HG02938 (cell line): ENCODE measurements around the gene PDZD2.
"Not testable (repeated sequence)": the region's sequence is repeated elsewhere in the genome, so short reads cannot be mapped to it uniquely, and the experiment has no call there.

Experiments
- ATAC-seq: cut with Tn5 transposase; IDR thresholded peaks from one replicate; pipeline ENCODE4 v1.9.1; 2021; ENCODE audit warnings: mild to moderate bottlenecking, moderate library complexity; ENCODE audit not compliant: unreplicated experiment

PDZD2 gene

GRCh38 chr5:31995006-31995405 lies 356.1 kb downstream of the PDZD2 start:
- peak; percentile 74 for ATAC-seq

- no peak for ATAC-seq
Measured at GRCh38 chr5:31995714-31996113, 356.8 kb downstream of the PDZD2 start.

- ATAC-seq: no peak
Measured at GRCh38 chr5:31996909-31997308, 358.0 kb downstream of the PDZD2 start.

GRCh38 chr5:31999470-31999869 lies 360.5 kb downstream of the PDZD2 start:
- ATAC-seq: no peak

- no peak for ATAC-seq
Measured at GRCh38 chr5:32000731-32001130, 361.8 kb downstream of the PDZD2 start.

- no peak for ATAC-seq
Measured at GRCh38 chr5:32001284-32001683, 362.4 kb downstream of the PDZD2 start.

GRCh38 chr5:32001707-32002106 lies 362.8 kb downstream of the PDZD2 start:
- no peak for ATAC-seq

GRCh38 chr5:32002755-32003154 lies 363.8 kb downstream of the PDZD2 start:
- ATAC-seq: no peak

- no peak for ATAC-seq
Measured at GRCh38 chr5:32003981-32004380, 365.1 kb downstream of the PDZD2 start.

- peak; percentile 71 for ATAC-seq
Measured at GRCh38 chr5:32004404-32004803, 365.5 kb downstream of the PDZD2 start.

GRCh38 chr5:32008746-32009145 lies 369.8 kb downstream of the PDZD2 start:
- ATAC-seq: no peak

- no peak for ATAC-seq
Measured at GRCh38 chr5:32013658-32014057, 374.7 kb downstream of the PDZD2 start.

GRCh38 chr5:32014096-32014745 lies 375.3 kb downstream of the PDZD2 start:
- no peak for ATAC-seq

- ATAC-seq: not testable (repeated sequence)
Measured at GRCh38 chr5:32015262-32015661, 376.3 kb downstream of the PDZD2 start.

GRCh38 chr5:32017692-32018367 lies 378.9 kb downstream of the PDZD2 start:
- ATAC-seq: no peak

GRCh38 chr5:32018476-32019436 lies 379.8 kb downstream of the PDZD2 start:
- no peak for ATAC-seq

GRCh38 chr5:32020271-32020670 lies 381.3 kb downstream of the PDZD2 start:
- ATAC-seq: peak; percentile 97

- no peak for ATAC-seq
Measured at GRCh38 chr5:32020946-32021345, 382.0 kb downstream of the PDZD2 start.

- ATAC-seq: no peak
Measured at GRCh38 chr5:32021771-32022170, 382.8 kb downstream of the PDZD2 start.

- ATAC-seq: no peak
Measured at GRCh38 chr5:32022638-32023037, 383.7 kb downstream of the PDZD2 start.

- no peak for ATAC-seq
Measured at GRCh38 chr5:32023816-32024215, 384.9 kb downstream of the PDZD2 start.

- ATAC-seq: no peak
Measured at GRCh38 chr5:32024751-32025150, 385.8 kb downstream of the PDZD2 start.
